Stimulated activated CD8-positive, alpha-beta memory T cell treated with anti-CD3 and anti-CD28 coated beads, Interleukin-12 subunit alpha, Interleukin-12 subunit beta, amount 100 ng/mL, for 1 hour (primary cell): Measurements from ENCODE around the gene FBXW8.
A peak's percentile ranks its signal among the peaks of the same experiment; 100 is the strongest.

Experiments
- DNase-seq: peaks from one replicate; pipeline ENCODE4 v3.0.0-alpha.2; 2020; ENCODE audit warnings: low read depth

FBXW8 gene, protein sequence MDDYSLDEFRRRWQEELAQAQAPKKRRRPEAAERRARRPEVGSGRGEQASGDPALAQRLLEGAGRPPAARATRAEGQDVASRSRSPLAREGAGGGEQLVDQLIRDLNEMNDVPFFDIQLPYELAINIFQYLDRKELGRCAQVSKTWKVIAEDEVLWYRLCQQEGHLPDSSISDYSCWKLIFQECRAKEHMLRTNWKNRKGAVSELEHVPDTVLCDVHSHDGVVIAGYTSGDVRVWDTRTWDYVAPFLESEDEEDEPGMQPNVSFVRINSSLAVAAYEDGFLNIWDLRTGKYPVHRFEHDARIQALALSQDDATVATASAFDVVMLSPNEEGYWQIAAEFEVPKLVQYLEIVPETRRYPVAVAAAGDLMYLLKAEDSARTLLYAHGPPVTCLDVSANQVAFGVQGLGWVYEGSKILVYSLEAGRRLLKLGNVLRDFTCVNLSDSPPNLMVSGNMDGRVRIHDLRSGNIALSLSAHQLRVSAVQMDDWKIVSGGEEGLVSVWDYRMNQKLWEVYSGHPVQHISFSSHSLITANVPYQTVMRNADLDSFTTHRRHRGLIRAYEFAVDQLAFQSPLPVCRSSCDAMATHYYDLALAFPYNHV

DNA sequence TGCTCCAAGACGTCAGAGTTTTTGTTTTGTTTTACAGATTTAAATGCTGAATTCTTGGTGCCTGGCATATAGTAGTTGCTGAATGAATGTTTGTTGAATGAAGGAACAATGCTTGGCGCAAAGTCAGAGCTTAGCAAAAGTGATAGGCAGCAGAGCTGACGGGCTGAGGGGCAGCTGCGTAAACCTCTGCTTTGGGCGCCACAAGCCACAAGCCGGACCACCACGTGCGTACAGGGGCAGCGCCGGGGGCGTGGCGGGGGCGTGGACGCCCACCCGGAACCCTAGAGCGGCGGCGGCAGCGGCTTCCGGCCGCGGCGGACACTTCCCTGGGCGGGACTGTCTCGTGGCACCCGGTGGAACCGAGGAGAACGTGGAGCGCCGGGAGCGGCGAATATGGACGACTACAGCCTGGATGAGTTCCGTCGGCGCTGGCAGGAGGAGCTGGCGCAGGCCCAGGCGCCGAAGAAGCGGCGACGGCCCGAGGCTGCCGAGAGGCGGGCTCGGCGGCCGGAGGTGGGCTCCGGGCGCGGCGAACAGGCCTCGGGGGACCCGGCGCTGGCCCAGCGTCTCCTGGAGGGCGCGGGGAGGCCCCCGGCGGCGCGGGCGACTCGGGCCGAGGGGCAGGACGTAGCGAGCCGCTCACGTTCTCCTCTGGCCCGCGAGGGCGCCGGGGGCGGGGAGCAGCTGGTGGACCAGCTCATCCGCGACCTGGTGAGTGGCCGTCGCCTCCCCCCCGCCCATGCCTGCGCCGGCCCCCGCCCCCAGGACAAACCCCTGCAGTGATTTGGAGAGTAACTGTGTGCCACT, at the start of gene FBXW8:
Gene FBXW8 (plus strand): TSS at position 306 of the 807 bp plus-strand sequence. CDS start 88 bp downstream, at position 394.
- DNase-seq = peak; percentile 42

DNA sequence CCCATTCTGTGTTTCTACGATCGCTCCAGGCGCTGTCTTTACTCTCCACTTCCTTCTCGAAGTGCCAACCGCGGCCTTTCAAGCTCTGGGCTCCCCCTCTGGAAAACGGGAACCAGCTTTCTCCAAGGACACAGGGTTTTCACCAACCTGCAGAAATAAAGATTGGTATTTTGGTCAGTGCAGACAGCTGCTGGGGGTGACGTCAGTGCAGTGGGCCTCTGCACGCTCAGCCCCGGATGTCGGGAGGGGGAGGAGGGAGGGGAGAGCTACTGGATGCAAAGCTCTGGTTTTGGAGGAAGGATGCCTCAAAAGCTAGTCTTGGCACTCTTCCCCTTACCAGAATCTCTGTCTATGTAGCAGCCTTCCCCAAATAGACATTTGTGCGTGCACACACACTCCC, 49.4 kb upstream of the FBXW8 start:
- no peak for DNase-seq

DNA sequence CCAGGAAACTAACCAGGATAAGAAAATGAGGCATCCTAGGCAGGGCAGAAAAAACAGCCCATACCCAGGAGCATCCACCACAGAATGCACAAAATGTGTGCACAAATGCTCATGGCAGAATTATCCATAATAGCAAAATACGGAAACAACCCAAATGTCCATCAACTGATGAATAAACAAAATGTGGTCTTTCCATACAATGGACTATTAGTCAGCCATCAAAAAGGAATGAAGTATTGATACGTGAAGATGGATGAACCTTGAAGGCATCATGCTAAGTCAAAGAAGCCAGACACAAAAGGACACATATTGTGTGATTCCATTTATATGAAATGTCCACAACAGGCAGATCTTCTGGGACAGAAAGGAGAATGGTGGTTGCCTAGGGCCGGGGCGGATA, 48.6 kb upstream of the FBXW8 start:
- DNase-seq = no peak

DNA sequence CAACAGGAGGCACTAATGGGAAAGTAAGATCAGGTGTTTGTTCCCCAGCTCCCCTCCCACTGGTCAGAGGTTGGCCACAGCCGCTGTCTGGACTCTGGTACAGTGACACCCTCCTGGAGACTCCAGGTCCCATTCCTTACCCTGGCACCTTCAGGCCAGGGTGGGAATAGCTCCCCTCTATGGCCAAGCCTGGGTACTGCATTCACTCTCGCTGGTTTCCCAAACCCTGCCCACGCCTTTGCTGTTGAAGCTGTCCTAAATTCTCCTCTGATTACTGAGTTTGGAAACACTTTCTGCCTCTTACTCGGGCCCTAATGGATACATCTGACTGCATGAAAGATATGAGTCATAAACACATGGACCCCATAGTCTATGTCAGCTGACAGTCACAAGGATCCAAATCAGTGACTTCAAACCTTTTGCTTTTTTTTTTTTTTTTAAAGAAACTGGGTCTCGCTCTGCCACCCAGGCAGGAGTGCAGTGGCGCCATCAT, 47.4 kb upstream of the FBXW8 start:
- no peak for DNase-seq

DNA sequence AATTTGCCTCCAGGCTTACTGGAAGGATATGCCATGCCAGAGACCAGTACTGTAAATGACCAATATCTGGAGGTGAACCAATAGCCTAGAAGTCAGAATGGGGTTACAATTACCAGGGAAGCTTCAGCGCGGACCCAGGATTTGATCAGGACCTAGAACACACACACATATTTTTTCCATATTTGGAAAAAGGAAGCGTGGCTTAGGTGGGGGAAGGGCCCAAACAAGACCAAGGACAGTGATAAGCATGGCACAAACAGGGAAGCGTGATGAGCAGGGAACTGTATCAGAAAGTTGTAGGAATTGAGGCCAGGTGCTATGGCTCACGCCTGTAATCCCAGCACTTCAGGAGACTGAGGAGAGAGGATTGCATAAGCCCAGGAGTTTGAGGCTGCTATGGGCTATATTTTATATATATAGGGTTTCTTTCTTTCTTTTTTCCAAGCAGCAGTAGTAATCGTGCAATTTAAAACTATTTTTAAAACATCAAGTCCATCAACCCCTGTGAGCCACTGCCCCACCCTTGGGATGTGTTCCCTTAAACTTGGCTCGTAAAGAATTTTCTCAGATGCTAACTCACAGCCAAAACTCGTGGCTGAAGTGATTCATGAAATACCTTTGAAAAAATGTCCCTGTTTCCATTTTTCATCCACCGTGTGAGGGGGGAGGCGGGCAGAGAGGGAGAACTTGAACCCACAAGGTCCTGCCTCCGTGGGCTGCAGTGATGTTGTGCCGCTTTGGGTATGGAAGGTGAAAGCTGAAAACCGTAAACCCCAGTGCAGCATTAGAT, 46.2 kb upstream of the FBXW8 start:
- DNase-seq = no peak

DNA sequence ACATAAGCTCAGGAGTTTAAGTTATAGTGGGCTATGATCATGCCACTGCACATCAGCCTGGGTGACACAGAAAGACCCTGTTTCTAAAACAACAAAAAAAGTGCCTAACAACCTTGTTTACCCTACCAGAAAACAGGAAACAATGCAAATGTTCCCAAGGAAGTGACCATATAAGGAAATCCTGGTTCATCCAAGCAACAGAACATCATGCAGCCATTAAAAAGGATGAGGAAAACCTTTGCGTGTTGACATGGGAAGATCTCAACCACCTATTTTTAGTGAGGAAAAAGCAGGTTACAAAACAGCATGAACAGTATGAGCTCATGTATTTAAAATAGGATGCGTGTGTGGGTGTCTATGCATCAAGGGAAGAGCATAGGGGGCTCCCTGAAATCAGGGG, 43.2 kb upstream of the FBXW8 start:
- DNase-seq = no peak

DNA sequence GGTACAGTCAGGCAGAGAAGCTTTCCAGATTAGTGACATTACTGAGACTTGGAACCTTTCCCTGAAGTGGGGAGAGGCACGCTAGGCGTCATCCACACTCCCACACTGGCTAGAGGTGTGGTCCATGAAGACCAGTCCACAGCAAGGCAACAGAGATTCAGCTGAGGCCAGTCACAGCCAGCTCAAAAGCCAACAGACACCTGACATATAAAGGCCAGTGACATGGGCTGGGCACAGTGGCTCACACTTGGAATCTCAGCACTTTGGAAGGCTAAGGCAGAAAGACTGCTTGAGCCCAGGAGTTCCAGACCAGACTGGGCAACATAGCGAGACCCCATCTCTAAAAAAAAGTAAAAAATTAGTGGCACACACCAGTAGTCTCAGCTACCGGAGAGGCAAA, 40.4 kb upstream of the FBXW8 start:
- DNase-seq = no peak

DNA sequence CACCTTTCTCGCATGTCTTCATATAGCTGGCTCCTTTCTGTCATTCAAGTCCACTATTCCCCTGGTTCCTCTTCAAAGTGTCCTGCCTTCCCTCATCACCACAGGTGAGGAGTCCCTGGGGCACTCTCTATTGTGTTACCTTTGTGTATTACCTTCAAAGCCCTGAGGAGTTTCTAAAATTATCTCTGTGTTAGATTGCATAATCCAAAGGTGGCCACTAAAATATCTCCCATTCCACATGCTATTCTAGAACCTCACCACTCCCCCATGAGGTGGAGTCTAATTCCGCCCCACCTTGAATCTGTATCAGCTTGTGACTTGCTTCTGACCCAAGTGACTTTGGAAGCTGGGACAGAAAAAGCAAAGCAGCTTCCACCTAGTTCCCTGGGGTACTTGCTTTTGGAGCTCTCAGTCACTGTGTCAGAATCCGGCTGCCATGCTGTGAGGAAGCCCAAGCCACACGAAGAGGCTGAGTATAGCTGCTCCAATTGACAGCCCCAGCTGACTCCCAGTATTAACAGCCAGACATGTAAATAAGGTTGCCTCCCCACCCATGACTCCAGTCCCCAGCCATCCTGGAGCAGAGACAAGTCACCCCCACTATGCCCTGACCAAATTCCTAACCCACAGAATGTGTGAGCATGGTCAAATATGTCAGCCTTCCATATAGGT, 36.3 kb upstream of the FBXW8 start:
- no peak for DNase-seq

DNA sequence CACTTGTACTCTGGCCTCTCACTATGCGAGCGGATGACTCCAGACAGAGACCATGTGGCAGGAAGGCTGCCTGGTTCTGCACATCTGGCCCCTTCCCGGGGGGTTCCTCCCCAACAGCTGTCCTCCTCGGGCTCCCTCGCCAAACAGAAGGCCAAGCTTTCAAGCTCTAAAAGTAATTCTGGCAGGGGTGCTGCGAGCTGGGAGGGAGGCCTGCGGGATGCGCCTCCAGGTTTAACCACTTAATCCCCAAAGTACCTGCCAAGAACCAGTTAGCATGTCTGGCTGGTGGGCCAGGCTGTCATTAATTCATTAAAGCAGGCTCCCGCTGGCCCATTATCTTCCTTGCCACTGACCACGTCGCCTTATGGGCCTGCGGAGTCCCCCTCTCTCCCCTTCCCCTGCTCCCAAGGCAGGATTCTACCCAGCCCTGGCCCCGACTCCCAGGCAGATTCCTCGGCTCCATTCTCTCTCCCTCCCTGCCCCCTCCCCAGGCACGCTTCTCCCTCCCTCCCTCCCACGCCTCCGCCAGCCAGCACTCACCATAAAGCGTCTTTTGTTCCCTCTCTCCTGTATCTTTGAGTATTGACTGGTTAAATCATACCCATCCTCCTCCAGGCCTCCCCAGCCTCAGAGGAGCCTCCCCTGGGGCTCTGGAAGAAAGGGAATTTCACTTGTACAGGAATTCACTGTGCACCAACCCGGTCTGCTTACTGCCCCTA, 34.4 kb upstream of the FBXW8 start:
- DNase-seq = no peak

DNA sequence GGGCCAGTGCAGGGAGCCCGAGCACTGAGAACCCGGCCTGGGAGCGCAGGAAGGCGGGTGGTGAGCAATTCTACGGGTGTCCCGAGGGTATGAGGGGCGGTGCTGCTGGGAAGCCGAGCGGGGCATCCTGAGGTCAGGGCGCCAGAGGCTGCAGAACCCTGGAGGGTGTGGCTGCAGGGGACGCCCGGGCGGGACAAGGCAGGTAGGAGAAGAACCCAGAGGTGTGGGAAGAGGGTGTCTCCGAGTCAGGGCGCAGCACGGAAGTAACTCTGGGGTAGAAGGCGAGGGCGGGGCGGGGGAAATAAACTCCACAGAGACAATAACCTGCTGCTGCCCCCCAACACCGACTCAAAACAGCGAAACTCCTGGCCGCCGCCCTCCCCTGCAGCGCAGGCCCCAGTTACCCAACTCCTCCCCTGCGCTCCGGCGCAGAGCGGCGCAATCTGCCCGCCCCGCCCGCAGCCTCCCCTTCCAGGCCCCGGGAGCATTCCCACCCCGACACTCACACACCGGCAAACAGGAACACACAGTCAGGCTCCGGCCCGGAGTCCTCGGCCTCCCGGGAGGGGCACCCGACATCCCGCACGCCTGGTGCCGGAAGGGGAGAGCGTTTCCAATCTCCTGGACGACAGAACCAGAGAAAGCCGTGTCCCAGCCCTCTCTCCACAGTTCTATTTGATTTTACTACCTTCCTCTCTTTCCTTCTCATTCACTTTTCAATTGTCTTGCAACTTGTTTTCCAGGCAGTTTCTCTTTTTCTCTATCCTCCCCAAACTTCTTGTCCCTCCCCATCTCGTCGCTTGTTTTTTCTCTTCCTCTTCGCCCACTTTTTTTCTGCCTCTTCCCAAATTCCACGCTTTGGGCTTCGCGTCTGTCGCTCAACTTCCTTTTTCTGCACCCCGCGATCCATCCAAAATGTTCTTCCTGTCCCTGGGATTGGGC, 31.9 kb upstream of the FBXW8 start:
- no peak for DNase-seq

DNA sequence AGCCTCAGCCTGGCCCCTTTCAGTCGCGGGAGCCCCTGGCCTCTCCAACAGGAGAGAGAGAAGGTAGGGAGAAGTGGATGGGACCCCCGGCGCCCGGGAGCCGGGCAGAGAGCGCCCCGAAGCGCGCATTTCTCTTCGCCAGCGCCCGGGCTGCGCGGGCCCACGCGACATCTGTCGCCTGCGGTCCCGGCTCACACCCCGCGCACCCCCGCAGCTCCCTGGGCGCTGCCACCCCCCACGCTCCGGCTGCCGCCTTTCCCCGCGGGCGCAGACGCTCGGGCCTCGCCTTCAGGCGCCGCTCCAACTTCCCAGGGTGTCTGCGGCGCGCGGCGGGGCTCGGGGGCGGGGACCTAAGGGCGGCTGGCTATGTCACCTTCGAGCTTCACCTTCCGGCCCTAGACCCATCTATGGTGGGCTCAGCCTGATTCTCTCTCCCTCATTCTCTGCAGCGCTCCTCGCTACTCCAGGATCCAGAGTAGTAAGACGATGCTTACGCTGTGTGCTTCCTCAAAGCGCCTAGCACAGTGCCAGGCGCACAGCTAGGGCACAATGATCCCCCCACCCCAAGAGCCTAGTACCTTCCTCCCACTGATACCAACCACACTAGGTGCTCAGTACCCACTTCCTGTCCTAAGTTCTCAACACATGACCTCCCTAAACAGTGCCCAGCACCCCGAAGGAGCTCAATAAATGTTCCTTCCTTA, 31.1 kb upstream of the FBXW8 start:
- no peak for DNase-seq

DNA sequence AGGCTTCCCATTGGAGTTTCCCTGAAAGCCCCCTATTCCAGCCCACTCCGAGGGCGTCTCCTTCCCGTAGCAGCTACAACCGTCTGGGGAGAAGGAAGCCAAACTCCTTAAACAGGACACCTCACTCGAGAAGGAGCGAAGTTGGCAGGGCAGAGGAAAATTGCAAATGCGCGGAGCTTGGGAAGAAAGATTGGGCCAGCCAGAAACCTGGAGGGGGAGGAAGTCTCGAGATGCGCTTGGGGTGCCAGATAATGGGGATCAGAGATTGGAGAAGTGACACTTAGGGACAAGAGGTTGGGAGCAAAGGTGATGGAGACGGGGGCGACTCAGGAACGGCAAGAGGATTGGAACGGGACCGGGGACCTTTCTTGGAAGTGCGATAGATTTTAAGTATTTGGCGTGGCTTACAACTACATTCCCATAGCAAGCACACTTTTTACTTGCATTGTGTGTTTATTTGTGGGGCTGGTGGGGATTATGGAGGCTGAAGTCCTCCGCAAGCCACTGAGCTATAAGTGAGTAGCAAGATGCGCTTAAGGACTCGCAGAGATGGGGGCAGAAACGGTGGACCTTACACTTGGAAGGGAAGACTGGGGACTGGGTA, 30.4 kb upstream of the FBXW8 start:
- DNase-seq = no peak

DNA sequence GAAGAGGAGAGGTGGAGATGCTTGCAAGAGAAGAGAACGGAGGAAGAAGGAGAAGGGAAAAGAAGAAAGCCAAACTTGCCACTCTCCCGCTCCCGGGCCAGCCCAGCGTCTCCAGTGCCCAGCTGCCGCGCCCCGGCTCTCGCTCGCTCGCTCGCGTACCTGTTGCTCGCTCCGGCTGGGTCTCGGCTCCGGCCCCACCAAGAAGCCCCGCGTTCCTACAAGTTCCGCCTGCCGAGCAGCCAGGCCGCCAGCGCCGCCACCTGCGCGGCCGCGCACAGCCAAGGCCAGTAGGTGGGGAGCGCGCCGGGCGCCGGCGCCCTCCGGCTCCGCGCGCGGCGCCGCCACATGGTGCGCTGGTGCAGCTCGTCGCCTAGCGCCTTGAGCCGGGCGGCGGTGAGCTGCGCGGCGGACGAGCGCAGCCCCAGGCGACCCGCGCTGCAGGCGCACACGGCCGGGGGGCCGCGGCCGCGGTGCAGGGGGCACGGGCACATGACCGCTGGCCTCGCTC, 29.9 kb upstream of the FBXW8 start:
- DNase-seq = no peak

DNA sequence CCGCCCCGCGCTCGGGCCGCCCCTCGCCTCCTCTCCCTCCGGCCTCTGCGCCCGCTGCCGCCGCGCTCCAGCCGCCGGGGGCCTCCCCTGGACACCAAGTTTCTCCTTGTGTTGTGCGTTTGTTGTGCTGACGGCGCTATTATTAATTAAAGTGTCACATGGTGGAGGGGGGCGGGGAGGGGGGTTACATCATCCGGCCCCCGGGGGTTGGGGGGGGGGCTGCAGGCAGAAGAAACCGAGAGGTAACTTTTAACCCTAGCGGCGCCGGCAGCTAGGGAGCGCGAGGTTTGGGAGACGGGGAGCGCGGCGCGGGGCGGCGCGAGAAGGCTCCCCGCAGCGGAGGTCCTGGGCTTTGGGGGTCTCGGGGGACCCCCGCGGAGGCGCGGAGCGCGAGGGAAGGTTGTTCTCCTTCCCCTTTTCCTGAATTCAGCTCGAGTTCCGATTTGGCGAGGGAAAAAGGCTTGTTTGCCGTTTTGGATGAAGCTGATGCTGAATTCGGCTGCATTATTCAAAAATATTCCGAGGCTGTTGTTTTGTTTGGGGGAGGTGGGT, 29.3 kb upstream of the FBXW8 start, which contains the start of gene HRK:
Gene HRK (minus strand): TSS at position 117 of the 552 bp plus-strand sequence. CDS start 134 bp downstream, outside the sequence.
- DNase-seq = no peak

DNA sequence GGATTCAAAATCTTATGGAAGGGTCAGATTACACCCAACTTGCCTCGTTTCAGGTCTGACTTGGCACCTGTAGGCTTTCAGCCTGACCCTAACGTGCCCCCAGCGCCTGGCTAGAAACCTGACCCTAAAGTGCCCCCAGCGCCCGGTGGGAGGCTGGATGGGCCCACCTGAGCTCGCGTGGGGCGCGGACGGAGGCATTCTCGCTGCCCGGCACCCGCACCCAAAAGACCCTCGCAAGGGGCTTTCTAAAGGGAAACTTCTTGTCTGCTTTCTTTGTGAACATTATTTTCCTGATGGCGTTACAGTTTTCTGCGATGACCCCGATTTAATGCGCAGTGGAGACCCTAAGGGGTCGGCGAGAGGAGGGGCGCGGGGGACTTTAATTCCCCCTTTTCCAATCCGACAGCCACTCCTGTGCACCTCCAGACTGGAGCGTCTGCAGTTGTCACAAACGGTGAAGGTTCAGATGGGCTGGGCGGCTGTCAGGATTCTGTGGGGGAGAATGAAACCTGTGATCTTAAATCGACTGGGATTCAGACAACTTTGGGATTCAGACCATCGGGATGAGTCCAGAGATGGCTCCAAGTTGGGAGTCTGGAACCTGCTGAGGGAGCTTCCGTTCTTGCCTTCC, 28.8 kb upstream of the FBXW8 start:
- DNase-seq = no peak

DNA sequence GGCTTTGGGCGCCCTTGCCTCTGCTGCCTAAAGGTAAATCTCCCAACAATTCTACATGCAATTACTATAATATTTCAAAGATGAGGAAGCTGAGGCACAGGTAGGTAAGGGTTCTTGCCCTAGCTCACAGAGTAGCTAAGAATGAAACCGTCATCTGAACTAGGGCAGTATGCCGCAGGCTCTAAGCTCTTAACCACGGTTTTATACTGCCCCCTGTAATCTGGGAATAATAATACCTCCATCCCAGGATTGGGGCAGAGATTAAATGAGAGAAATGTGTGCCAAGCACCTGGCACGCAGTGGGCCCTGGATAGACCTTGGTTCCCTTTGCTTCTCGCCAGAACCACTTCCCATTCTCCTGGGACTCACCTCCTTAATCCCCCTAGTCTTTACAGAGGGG, 28.0 kb upstream of the FBXW8 start:
- DNase-seq = no peak

DNA sequence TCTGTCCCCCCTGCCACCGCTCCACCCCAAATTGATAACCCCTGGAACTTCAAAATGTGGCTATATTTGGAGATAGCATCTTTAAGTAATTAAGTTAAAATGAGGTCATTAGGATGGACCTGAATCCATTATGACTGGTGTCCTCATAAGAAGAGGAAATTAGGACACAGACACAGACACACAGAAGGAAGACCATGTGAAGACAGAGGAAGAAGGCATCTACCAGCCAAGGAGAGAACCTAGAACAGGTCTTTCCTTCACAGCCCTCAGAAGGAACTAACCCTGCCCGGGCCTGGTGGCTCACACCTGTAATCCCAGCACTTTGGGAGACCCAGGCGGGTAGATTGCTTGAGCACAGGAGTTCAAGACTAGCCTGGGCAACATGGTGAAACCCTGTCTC, 25.9 kb upstream of the FBXW8 start:
- no peak for DNase-seq
